Testis (tissue), 2 donors: ENCODE results near the gene BCL2L14.

Experiments
- POLR2A ChIP-seq: fragments of 450-650 bp; IDR thresholded peaks from one replicate; pipeline ENCODE4 v1.6.1; 2017; ENCODE audit warnings: antibody characterized with exemption, mild to moderate bottlenecking, moderate library complexity
- TF ChIP-seq, protein P1 (sequence below), 3 experiments: fragments of 450-650 bp in 2 of 3; fragments of 200-600 bp in 1 of 3; sonication (generic) in 1 of 3; IDR thresholded peaks; one replicate each; pipeline ENCODE4 v1.5.1; 2016 to 2019; ENCODE audit warnings: antibody characterized with exemption in 3 of 3, mild to moderate bottlenecking in 2 of 3, moderate library complexity in 1 of 3

DNA sequence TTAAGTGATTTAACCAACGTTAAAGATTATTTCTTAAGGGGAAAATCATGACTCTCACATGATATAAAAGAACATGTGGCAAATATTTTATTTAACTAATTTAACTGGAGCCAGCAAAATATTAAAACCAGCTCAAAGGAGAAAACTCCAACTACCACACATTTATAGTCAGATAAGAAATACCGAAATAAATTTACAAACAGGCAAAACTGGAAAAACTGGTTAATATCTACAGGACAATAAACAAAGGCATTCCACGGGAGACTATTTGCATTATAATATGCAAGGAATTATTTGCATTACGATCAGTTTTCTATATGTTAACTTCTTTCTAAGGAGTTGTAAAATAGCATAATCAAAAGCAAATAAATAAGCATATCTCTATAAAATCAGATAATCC lies 13.8 kb upstream of the BCL2L14 start:
- TF ChIP-seq POLR2A = no peak
- TF ChIP-seq, protein P1, sequence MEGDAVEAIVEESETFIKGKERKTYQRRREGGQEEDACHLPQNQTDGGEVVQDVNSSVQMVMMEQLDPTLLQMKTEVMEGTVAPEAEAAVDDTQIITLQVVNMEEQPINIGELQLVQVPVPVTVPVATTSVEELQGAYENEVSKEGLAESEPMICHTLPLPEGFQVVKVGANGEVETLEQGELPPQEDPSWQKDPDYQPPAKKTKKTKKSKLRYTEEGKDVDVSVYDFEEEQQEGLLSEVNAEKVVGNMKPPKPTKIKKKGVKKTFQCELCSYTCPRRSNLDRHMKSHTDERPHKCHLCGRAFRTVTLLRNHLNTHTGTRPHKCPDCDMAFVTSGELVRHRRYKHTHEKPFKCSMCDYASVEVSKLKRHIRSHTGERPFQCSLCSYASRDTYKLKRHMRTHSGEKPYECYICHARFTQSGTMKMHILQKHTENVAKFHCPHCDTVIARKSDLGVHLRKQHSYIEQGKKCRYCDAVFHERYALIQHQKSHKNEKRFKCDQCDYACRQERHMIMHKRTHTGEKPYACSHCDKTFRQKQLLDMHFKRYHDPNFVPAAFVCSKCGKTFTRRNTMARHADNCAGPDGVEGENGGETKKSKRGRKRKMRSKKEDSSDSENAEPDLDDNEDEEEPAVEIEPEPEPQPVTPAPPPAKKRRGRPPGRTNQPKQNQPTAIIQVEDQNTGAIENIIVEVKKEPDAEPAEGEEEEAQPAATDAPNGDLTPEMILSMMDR (IDR thresholded peaks at IDR 0.05) = no peak
